ENCODE measurements around the gene OR10T2. TPM values are rescaled to one million over a fixed set of nuclear protein-coding genes. Genes with fewer than 3 reads are reported as not detected.

The OR10T2 gene
- not detected in 2 replicates for total RNA-seq

GRCh38 chr1:158398818-158399514 lies at the start of gene OR10T2:
OR10T2 (minus strand) TSS chr1:158399466; CDS start chr1:158399466, 0 bp downstream.

GRCh38 chr1:158426137-158426536 lies 26.9 kb upstream of the OR10T2 start, which contains the start of gene OR10K2:
OR10K2 (minus strand) TSS chr1:158426237; CDS start chr1:158420866, 5,371 bp downstream.

GRCh38 chr1:158353303-158354075 lies 45.8 kb downstream of the OR10T2 start, which contains the start of gene CD1E:
CD1E (plus strand) TSS chr1:158353894; CDS start chr1:158353989, 95 bp downstream.

Other genes starting within 250 kb of the OR10T2 start
- gene CD1D, start 218.6 kb downstream of the OR10T2 start, total RNA-seq: under 0.01 TPM in 1 of 2 replicates, not detected in the other
- not detected in 2 replicates for gene CD1A, start 145.0 kb downstream of the OR10T2 start, total RNA-seq
- gene CD1C, start 109.5 kb downstream of the OR10T2 start, total RNA-seq: not detected in 2 replicates
- gene CD1B, start 67.9 kb downstream of the OR10T2 start, total RNA-seq: not detected in 2 replicates
- gene CD1E, start 45.6 kb downstream of the OR10T2 start, total RNA-seq: not detected in 2 replicates
- not detected in 2 replicates for gene OR10K2, start 26.8 kb upstream of the OR10T2 start, total RNA-seq
- gene OR10K1, start 62.4 kb upstream of the OR10T2 start, total RNA-seq: not detected in 2 replicates
- not detected in 2 replicates for gene OR10R2, start 72.8 kb upstream of the OR10T2 start, total RNA-seq
- not detected in 2 replicates for gene OR6Y1, start 154.9 kb upstream of the OR10T2 start, total RNA-seq
- gene OR6P1, start 171.1 kb upstream of the OR10T2 start, total RNA-seq: not detected in 2 replicates
- gene OR10X1, start 180.4 kb upstream of the OR10T2 start, total RNA-seq: not detected in 2 replicates
- gene OR10Z1, start 205.8 kb upstream of the OR10T2 start, total RNA-seq: not detected in 2 replicates

All from bladder microvascular endothelial cell (primary cell).